Measurements from ENCODE around the gene DOCK11. TPM values are rescaled to one million over a fixed set of nuclear protein-coding genes. Genes with fewer than 3 reads are reported as not detected.

DOCK11 gene
- total and polyA plus RNA-seq, 4 donors = 16.2 to 35.9 (median 16.7) TPM

GRCh38 chrX:118720058-118720707 lies 224.6 kb downstream of the DOCK11 start:
- H3K27me3 ChIP-seq (ENCODE audit: control insufficient read depth, insufficient read depth, low read length) = no peaks in the 10 kb centered on the region
- 80% methylated on average over 2 of the region's 3 CpGs for WGBS (ENCODE audit: insufficient coverage)
- no peaks in the 10 kb centered on the region for H3K36me3 ChIP-seq (ENCODE audit: control insufficient read depth, insufficient read depth, low read length)
- H3K27ac ChIP-seq (ENCODE audit: low read depth, low read length) = no peak overlapping the region
- no peak overlapping the region for H3K4me3 ChIP-seq (ENCODE audit: low read depth, low read length)
- no peaks in the 10 kb centered on the region for H3K9me3 ChIP-seq (ENCODE audit: control insufficient read depth, insufficient read depth, low read length)
- no peak for DNase-seq (ENCODE audit: low read depth in 4 of 6, low spot score in 6 of 6)
- no peaks in the 10 kb centered on the region for H3K4me1 ChIP-seq (ENCODE audit: control insufficient read depth, insufficient read depth, low read length)

- no peaks in the 10 kb centered on the region for H3K9me3 ChIP-seq (ENCODE audit: control insufficient read depth, insufficient read depth, low read length)
- DNase-seq (ENCODE audit: low read depth in 4 of 6, low spot score in 6 of 6) = no peak
- H3K4me3 ChIP-seq (ENCODE audit: low read depth, low read length) = no peak overlapping the region
- no peak overlapping the region for H3K27ac ChIP-seq (ENCODE audit: low read depth, low read length)
- WGBS (ENCODE audit: insufficient coverage) = 74% methylated on average over 2 of the region's 3 CpGs
- peaks cover 3% of the 10 kb centered on the region for H3K4me1 ChIP-seq (ENCODE audit: control insufficient read depth, insufficient read depth, low read length)
- no peaks in the 10 kb centered on the region for H3K36me3 ChIP-seq (ENCODE audit: control insufficient read depth, insufficient read depth, low read length)
- H3K27me3 ChIP-seq (ENCODE audit: control insufficient read depth, insufficient read depth, low read length) = peaks cover 4% of the 10 kb centered on the region
These were observed 227.8 kb downstream of the DOCK11 start for GRCh38 chrX:118723376-118723775.

GRCh38 chrX:118724365-118724764 lies 228.8 kb downstream of the DOCK11 start:
- H3K27me3 ChIP-seq (ENCODE audit: control insufficient read depth, insufficient read depth, low read length) = peaks cover 8% of the 10 kb centered on the region
- no peak overlapping the region for H3K4me3 ChIP-seq (ENCODE audit: low read depth, low read length)
- H3K4me1 ChIP-seq (ENCODE audit: control insufficient read depth, insufficient read depth, low read length) = peaks cover 3% of the 10 kb centered on the region
- H3K9me3 ChIP-seq (ENCODE audit: control insufficient read depth, insufficient read depth, low read length) = no peaks in the 10 kb centered on the region
- 52% methylated on average over 4 of the region's 5 CpGs for WGBS (ENCODE audit: insufficient coverage)
- no peak overlapping the region for H3K27ac ChIP-seq (ENCODE audit: low read depth, low read length)
- no peak for DNase-seq (ENCODE audit: low read depth in 4 of 6, low spot score in 6 of 6)
- H3K36me3 ChIP-seq (ENCODE audit: control insufficient read depth, insufficient read depth, low read length) = no peaks in the 10 kb centered on the region

GRCh38 chrX:118724775-118725174 lies 229.2 kb downstream of the DOCK11 start:
- H3K4me1 ChIP-seq (ENCODE audit: control insufficient read depth, insufficient read depth, low read length) = peaks cover 3% of the 10 kb centered on the region
- 72% methylated on average over 5 of the region's 7 CpGs for WGBS (ENCODE audit: insufficient coverage)

GRCh38 chrX:118726396-118726795 lies 230.8 kb downstream of the DOCK11 start:
- Histone ChIP-seq H3K27ac (ENCODE audit: low read depth, low read length) (no peak overlapping the region), H3K36me3 (ENCODE audit: control insufficient read depth, insufficient read depth, low read length) (no peaks in the 10 kb centered on the region), H3K9me3 (ENCODE audit: control insufficient read depth, insufficient read depth, low read length) (no peaks in the 10 kb centered on the region), H3K27me3 (ENCODE audit: control insufficient read depth, insufficient read depth, low read length) (peaks cover 8% of the 10 kb centered on the region), H3K4me3 (ENCODE audit: low read depth, low read length) (no peak overlapping the region), H3K4me1 (ENCODE audit: control insufficient read depth, insufficient read depth, low read length) (peaks cover 3% of the 10 kb centered on the region)
- DNase-seq (ENCODE audit: low read depth in 4 of 6, low spot score in 6 of 6) = no peak
- WGBS (ENCODE audit: insufficient coverage) = no CpG with 5 or more reads among the region's 3 CpGs

More at GRCh38 chrX:118724775-118725174, 229.2 kb downstream of the DOCK11 start:
- no peaks in the 10 kb centered on the region for H3K36me3 ChIP-seq (ENCODE audit: control insufficient read depth, insufficient read depth, low read length)
- H3K9me3 ChIP-seq (ENCODE audit: control insufficient read depth, insufficient read depth, low read length) = no peaks in the 10 kb centered on the region
- peaks cover 8% of the 10 kb centered on the region for H3K27me3 ChIP-seq (ENCODE audit: control insufficient read depth, insufficient read depth, low read length)
- H3K27ac ChIP-seq (ENCODE audit: low read depth, low read length) = no peak overlapping the region
- H3K4me3 ChIP-seq (ENCODE audit: low read depth, low read length) = no peak overlapping the region
- DNase-seq (ENCODE audit: low read depth in 4 of 6, low spot score in 6 of 6) = no peak

- Histone ChIP-seq H3K4me3 (ENCODE audit: low read depth, low read length) (peak within 1 kb of the TSS; percentile 43), H3K9me3 (ENCODE audit: control insufficient read depth, insufficient read depth, low read length) (no peaks in the 10 kb centered on the region), H3K27ac (ENCODE audit: low read depth, low read length) (no peak within 1 kb of the TSS), H3K4me1 (ENCODE audit: control insufficient read depth, insufficient read depth, low read length) (peaks cover 3% of the 10 kb centered on the region), H3K27me3 (ENCODE audit: control insufficient read depth, insufficient read depth, low read length) (peaks cover 8% of the 10 kb centered on the region), H3K36me3 (ENCODE audit: control insufficient read depth, insufficient read depth, low read length) (no peaks in the 10 kb centered on the region)
- 28% methylated on average over 54 of the region's 56 CpGs for WGBS (ENCODE audit: insufficient coverage)
- DNase-seq (ENCODE audit: low read depth in 4 of 6, low spot score in 6 of 6) = peak in 2 of 6 donors; percentile 45 to 73
These were observed 231.5 kb downstream of the DOCK11 start, which contains the start of gene IL13RA1 for GRCh38 chrX:118726887-118727685. Gene IL13RA1 (plus strand): TSS chrX:118727606. CDS start chrX:118727639, 33 bp downstream.

GRCh38 chrX:118727686-118728339 lies 232.2 kb downstream of the DOCK11 start:
- peak in 1 of 6 donors; percentile 27 for DNase-seq (ENCODE audit: low read depth in 4 of 6, low spot score in 6 of 6)
- Histone ChIP-seq H3K9me3 (ENCODE audit: control insufficient read depth, insufficient read depth, low read length) (no peaks in the 10 kb centered on the region), H3K4me1 (ENCODE audit: control insufficient read depth, insufficient read depth, low read length) (peaks cover 3% of the 10 kb centered on the region), H3K36me3 (ENCODE audit: control insufficient read depth, insufficient read depth, low read length) (no peaks in the 10 kb centered on the region), H3K27ac (ENCODE audit: low read depth, low read length) (no peak overlapping the region), H3K4me3 (ENCODE audit: low read depth, low read length) (peak overlapping the region; percentile 43), H3K27me3 (ENCODE audit: control insufficient read depth, insufficient read depth, low read length) (peaks cover 8% of the 10 kb centered on the region)
- 25% methylated on average over 65 of the region's 73 CpGs for WGBS (ENCODE audit: insufficient coverage)

GRCh38 chrX:118729042-118729652 lies 233.5 kb downstream of the DOCK11 start:
- no peaks in the 10 kb centered on the region for H3K36me3 ChIP-seq (ENCODE audit: control insufficient read depth, insufficient read depth, low read length)
- H3K9me3 ChIP-seq (ENCODE audit: control insufficient read depth, insufficient read depth, low read length) = no peaks in the 10 kb centered on the region
- H3K4me3 ChIP-seq (ENCODE audit: low read depth, low read length) = no peak overlapping the region
- H3K27me3 ChIP-seq (ENCODE audit: control insufficient read depth, insufficient read depth, low read length) = peaks cover 8% of the 10 kb centered on the region
- DNase-seq (ENCODE audit: low read depth in 4 of 6, low spot score in 6 of 6) = no peak
- peaks cover 3% of the 10 kb centered on the region for H3K4me1 ChIP-seq (ENCODE audit: control insufficient read depth, insufficient read depth, low read length)
- WGBS (ENCODE audit: insufficient coverage) = 83% methylated on average over 1 of the region's 3 CpGs
- no peak overlapping the region for H3K27ac ChIP-seq (ENCODE audit: low read depth, low read length)

GRCh38 chrX:118730500-118731247 lies 235.1 kb downstream of the DOCK11 start:
- H3K27ac ChIP-seq (ENCODE audit: low read depth, low read length) = no peak overlapping the region
- no peak for DNase-seq (ENCODE audit: low read depth in 4 of 6, low spot score in 6 of 6)

More at GRCh38 chrX:118730500-118731247, 235.1 kb downstream of the DOCK11 start:
- Histone ChIP-seq H3K4me1 (ENCODE audit: control insufficient read depth, insufficient read depth, low read length) (peaks cover 3% of the 10 kb centered on the region), H3K9me3 (ENCODE audit: control insufficient read depth, insufficient read depth, low read length) (no peaks in the 10 kb centered on the region), H3K4me3 (ENCODE audit: low read depth, low read length) (no peak overlapping the region), H3K27me3 (ENCODE audit: control insufficient read depth, insufficient read depth, low read length) (peaks cover 8% of the 10 kb centered on the region), H3K36me3 (ENCODE audit: control insufficient read depth, insufficient read depth, low read length) (no peaks in the 10 kb centered on the region)
- 58% methylated on average over 3 of the region's 4 CpGs for WGBS (ENCODE audit: insufficient coverage)

All from spinal cord (tissue), 10 donors.